ENCODE measurements around the gene AFG3L2. TPM values are rescaled to one million over a fixed set of nuclear protein-coding genes. Genes with fewer than 3 reads are reported as not detected.

The AFG3L2 gene
- total RNA-seq, 2 donors from 2014 or later = 47.1 to 49.5 TPM

GRCh38 chr18:12318334-12318697 is 58.7 kb downstream of the AFG3L2 start:
- H3K27me3 Mint-ChIP-seq (ENCODE audit: insufficient read depth) = no peaks in the 10 kb centered on the region
- no peaks in the 10 kb centered on the region for H3K9me3 Mint-ChIP-seq
- Histone ChIP-seq H3K27me3 (ENCODE audit: control insufficient read depth, insufficient read depth, low read length, poor library complexity, severe bottlenecking) (no peaks in the 10 kb centered on the region), H3K9ac (ENCODE audit: extremely low read depth, low read length, poor library complexity, severe bottlenecking) (no peak overlapping the region), H3K4me1 (ENCODE audit: control insufficient read depth, insufficient read depth, low read length) (no peaks in the 10 kb centered on the region), H3K36me3 (ENCODE audit: control insufficient read depth, insufficient read depth, low read length) (peaks cover 82% of the 10 kb centered on the region), H3K9me3 (ENCODE audit: control insufficient read depth, low read length) (no peaks in the 10 kb centered on the region), H3K27ac (ENCODE audit: low read depth, low read length) (peak overlapping the region; percentile 12), H3K4me3 (ENCODE audit: low read length) (no peak overlapping the region)
- H3K36me3 Mint-ChIP-seq (ENCODE audit: low read depth) = peaks cover 40% of the 10 kb centered on the region
- peak; percentile 50 for DNase-seq
- H3K4me3 Mint-ChIP-seq = no peak overlapping the region
- H3K4me1 Mint-ChIP-seq = peaks cover 16% of the 10 kb centered on the region
- H3K27ac Mint-ChIP-seq = peak overlapping the region; percentile 48
- WGBS, 2 experiments (ENCODE audit: insufficient coverage in 1 of 2, insufficient read length in 1 of 2) = 62 to 64% methylated on average over 3 to 5 of the region's 5 CpGs
- TF ChIP-seq, protein P1, sequence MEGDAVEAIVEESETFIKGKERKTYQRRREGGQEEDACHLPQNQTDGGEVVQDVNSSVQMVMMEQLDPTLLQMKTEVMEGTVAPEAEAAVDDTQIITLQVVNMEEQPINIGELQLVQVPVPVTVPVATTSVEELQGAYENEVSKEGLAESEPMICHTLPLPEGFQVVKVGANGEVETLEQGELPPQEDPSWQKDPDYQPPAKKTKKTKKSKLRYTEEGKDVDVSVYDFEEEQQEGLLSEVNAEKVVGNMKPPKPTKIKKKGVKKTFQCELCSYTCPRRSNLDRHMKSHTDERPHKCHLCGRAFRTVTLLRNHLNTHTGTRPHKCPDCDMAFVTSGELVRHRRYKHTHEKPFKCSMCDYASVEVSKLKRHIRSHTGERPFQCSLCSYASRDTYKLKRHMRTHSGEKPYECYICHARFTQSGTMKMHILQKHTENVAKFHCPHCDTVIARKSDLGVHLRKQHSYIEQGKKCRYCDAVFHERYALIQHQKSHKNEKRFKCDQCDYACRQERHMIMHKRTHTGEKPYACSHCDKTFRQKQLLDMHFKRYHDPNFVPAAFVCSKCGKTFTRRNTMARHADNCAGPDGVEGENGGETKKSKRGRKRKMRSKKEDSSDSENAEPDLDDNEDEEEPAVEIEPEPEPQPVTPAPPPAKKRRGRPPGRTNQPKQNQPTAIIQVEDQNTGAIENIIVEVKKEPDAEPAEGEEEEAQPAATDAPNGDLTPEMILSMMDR (conservative IDR thresholded peaks at IDR 0.05) = no peak

DNA sequence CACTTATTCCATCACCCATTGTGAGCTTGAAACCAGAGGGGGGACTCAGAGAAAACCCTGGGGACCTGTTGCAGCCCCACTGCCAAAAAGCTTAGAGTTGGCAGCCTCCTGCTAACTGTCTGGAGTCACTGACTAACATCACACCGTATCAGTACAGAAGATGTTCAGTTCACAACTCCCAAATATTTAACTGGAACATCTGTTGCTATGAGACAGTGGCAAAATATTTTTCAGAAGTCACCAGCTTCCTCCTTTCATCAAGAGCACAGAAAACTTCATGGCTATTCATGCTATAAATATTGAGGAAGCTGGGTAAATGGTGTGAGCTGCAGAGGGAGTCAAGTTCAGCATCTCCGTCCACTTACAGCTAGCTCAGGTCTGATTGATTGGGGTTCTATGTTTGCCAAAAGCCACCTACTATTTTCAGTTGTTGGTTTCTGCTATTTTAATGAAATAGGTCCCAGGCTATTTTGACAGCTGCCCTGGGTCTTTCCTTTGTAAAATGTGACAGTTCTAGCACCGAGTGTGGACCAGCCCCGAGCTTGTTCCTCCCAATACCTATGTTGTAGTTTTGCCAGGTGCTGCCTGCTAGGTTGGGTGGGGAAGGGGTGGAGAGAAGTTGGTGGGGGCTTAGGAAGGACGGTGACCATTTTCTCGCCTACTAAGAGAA is 59.2 kb downstream of the AFG3L2 start:
- Mint-ChIP-seq H3K36me3 (ENCODE audit: low read depth) (peaks cover 39% of the 10 kb centered on the region), H3K27me3 (ENCODE audit: insufficient read depth) (no peaks in the 10 kb centered on the region), H3K4me3 (no peak overlapping the region), H3K27ac (peak overlapping the region; percentile 48), H3K9me3 (peaks cover 3% of the 10 kb centered on the region), H3K4me1 (peaks cover 16% of the 10 kb centered on the region)
- DNase-seq = peak; percentile 33
- peak overlapping the region; percentile 12 for H3K27ac ChIP-seq (ENCODE audit: low read depth, low read length)
- 94 to 100% methylated on average over 4 to 6 of the region's 6 CpGs for WGBS, 2 experiments (ENCODE audit: insufficient coverage in 1 of 2, insufficient read length in 1 of 2)
- H3K36me3 ChIP-seq (ENCODE audit: control insufficient read depth, insufficient read depth, low read length) = peaks cover 82% of the 10 kb centered on the region
- TF ChIP-seq, protein P1 (conservative IDR thresholded peaks at IDR 0.05) = no peak
- no peak overlapping the region for H3K9ac ChIP-seq (ENCODE audit: extremely low read depth, low read length, poor library complexity, severe bottlenecking)
- no peaks in the 10 kb centered on the region for H3K4me1 ChIP-seq (ENCODE audit: control insufficient read depth, insufficient read depth, low read length)
- no peaks in the 10 kb centered on the region for H3K9me3 ChIP-seq (ENCODE audit: control insufficient read depth, low read length)
- H3K27me3 ChIP-seq (ENCODE audit: control insufficient read depth, insufficient read depth, low read length, poor library complexity, severe bottlenecking) = no peaks in the 10 kb centered on the region
- no peak overlapping the region for H3K4me3 ChIP-seq (ENCODE audit: low read length)

- peak; percentile 24 for DNase-seq
- Histone ChIP-seq H3K4me1 (ENCODE audit: control insufficient read depth, insufficient read depth, low read length) (no peaks in the 10 kb centered on the region), H3K36me3 (ENCODE audit: control insufficient read depth, insufficient read depth, low read length) (peaks cover 83% of the 10 kb centered on the region), H3K9me3 (ENCODE audit: control insufficient read depth, low read length) (peaks cover 18% of the 10 kb centered on the region), H3K27ac (ENCODE audit: low read depth, low read length) (no peak overlapping the region), H3K9ac (ENCODE audit: extremely low read depth, low read length, poor library complexity, severe bottlenecking) (no peak overlapping the region), H3K4me3 (ENCODE audit: low read length) (no peak overlapping the region), H3K27me3 (ENCODE audit: control insufficient read depth, insufficient read depth, low read length, poor library complexity, severe bottlenecking) (no peaks in the 10 kb centered on the region)
- H3K4me3 Mint-ChIP-seq = no peak overlapping the region
- TF ChIP-seq, protein P1 (conservative IDR thresholded peaks at IDR 0.05) = no peak
- peaks cover 48% of the 10 kb centered on the region for H3K36me3 Mint-ChIP-seq (ENCODE audit: low read depth)
- WGBS, 2 experiments (ENCODE audit: insufficient coverage in 1 of 2, insufficient read length in 1 of 2) = 93 to 100% methylated on average over 3 to 5 of the region's 5 CpGs
- H3K27ac Mint-ChIP-seq = no peak overlapping the region
- peaks cover 13% of the 10 kb centered on the region for H3K9me3 Mint-ChIP-seq
- H3K27me3 Mint-ChIP-seq (ENCODE audit: insufficient read depth) = no peaks in the 10 kb centered on the region
- H3K4me1 Mint-ChIP-seq = peaks cover 16% of the 10 kb centered on the region
These were observed 61.1 kb downstream of the AFG3L2 start for GRCh38 chr18:12315911-12316310.
